Left hindlimb (tissue), 1 donor: ENCODE measurements around the gene ADO.

Experiments
- DNase-seq: peaks from one replicate; pipeline ENCODE4 v3.0.0-alpha.2; 2018

ADO gene

GRCh38 chr10:62818426-62819011 is 14.0 kb downstream of the ADO start:
- peak; percentile 60 for DNase-seq

- no peak for DNase-seq
Observed at GRCh38 chr10:62819141-62819920, 14.8 kb downstream of the ADO start.

GRCh38 chr10:62820586-62820985 is 16.1 kb downstream of the ADO start:
- DNase-seq, result no peak

- no peak for DNase-seq
Observed at GRCh38 chr10:62826273-62826672, 21.8 kb downstream of the ADO start.

GRCh38 chr10:62829622-62830021 is 25.1 kb downstream of the ADO start:
- DNase-seq, result no peak

- DNase-seq, result no peak
Observed at GRCh38 chr10:62830679-62831078, 26.2 kb downstream of the ADO start.

- DNase-seq, result no peak
Observed at GRCh38 chr10:62831346-62831745, 26.8 kb downstream of the ADO start.

GRCh38 chr10:62839590-62839989 is 35.1 kb downstream of the ADO start:
- DNase-seq, result no peak

- DNase-seq, result no peak
Observed at GRCh38 chr10:62842983-62843382, 38.5 kb downstream of the ADO start.

- DNase-seq, result no peak
Observed at GRCh38 chr10:62843600-62843999, 39.1 kb downstream of the ADO start.

GRCh38 chr10:62844280-62845011 is 39.9 kb downstream of the ADO start:
- no peak for DNase-seq

- DNase-seq, result no peak
Observed at GRCh38 chr10:62847433-62847832, 42.9 kb downstream of the ADO start.

GRCh38 chr10:62850646-62851045 is 46.1 kb downstream of the ADO start:
- no peak for DNase-seq

- no peak for DNase-seq
Observed at GRCh38 chr10:62851442-62851841, 46.9 kb downstream of the ADO start.

GRCh38 chr10:62852961-62853702 is 48.6 kb downstream of the ADO start:
- DNase-seq, result no peak

GRCh38 chr10:62853710-62854109 is 49.2 kb downstream of the ADO start:
- DNase-seq, result no peak

- no peak for DNase-seq
Observed at GRCh38 chr10:62856021-62856420, 51.5 kb downstream of the ADO start.
